ENCODE measurements around the gene TBC1D14. TPM values are rescaled to one million over a fixed set of nuclear protein-coding genes. Genes with fewer than 3 reads are reported as not detected.

The TBC1D14 gene
- total RNA-seq, 1 experiment from 2014 or later, result 16.7 TPM

GRCh38 chr4:7051144-7051495 lies 141.5 kb downstream of the TBC1D14 start:
- no peak overlapping the region for H3K4me3 ChIP-seq
- no peak for DNase-seq (ENCODE audit: low read depth in 1 of 2, low spot score in 2 of 2)
- H3K27ac ChIP-seq, result no peak overlapping the region
- H3K27me3 ChIP-seq (replicated peaks), result no peaks in the 10 kb centered on the region
- no peaks in the 10 kb centered on the region for H3K36me3 ChIP-seq
- H3K4me1 ChIP-seq (replicated peaks), result no peaks in the 10 kb centered on the region
- H3K9me3 ChIP-seq (replicated peaks), result no peaks in the 10 kb centered on the region

- no peaks in the 10 kb centered on the region for H3K4me1 ChIP-seq (replicated peaks)
- DNase-seq (ENCODE audit: low read depth in 1 of 2, low spot score in 2 of 2), result no peak
- H3K27me3 ChIP-seq (replicated peaks), result no peaks in the 10 kb centered on the region
- H3K4me3 ChIP-seq, result no peak overlapping the region
- no peaks in the 10 kb centered on the region for H3K36me3 ChIP-seq
- H3K27ac ChIP-seq, result no peak overlapping the region
- H3K9me3 ChIP-seq (replicated peaks), result no peaks in the 10 kb centered on the region
These were observed 142.3 kb downstream of the TBC1D14 start for GRCh38 chr4:7051905-7052304.

- H3K9me3 ChIP-seq (replicated peaks), result no peaks in the 10 kb centered on the region
These were observed 142.7 kb downstream of the TBC1D14 start for GRCh38 chr4:7052313-7052712.

GRCh38 chr4:7052923-7053715 lies 143.5 kb downstream of the TBC1D14 start:
- H3K4me3 ChIP-seq, result no peak overlapping the region
- DNase-seq (ENCODE audit: low read depth in 1 of 2, low spot score in 2 of 2), result no peak
- no peaks in the 10 kb centered on the region for H3K4me1 ChIP-seq (replicated peaks)
- no peaks in the 10 kb centered on the region for H3K36me3 ChIP-seq
- no peaks in the 10 kb centered on the region for H3K9me3 ChIP-seq (replicated peaks)
- no peak overlapping the region for H3K27ac ChIP-seq
- H3K27me3 ChIP-seq (replicated peaks), result no peaks in the 10 kb centered on the region

More at GRCh38 chr4:7052313-7052712, 142.7 kb downstream of the TBC1D14 start:
- no peaks in the 10 kb centered on the region for H3K36me3 ChIP-seq
- no peak for DNase-seq (ENCODE audit: low read depth in 1 of 2, low spot score in 2 of 2)
- H3K27ac ChIP-seq, result no peak overlapping the region
- no peak overlapping the region for H3K4me3 ChIP-seq
- no peaks in the 10 kb centered on the region for H3K4me1 ChIP-seq (replicated peaks)
- no peaks in the 10 kb centered on the region for H3K27me3 ChIP-seq (replicated peaks)

- no peak overlapping the region for H3K4me3 ChIP-seq
- DNase-seq (ENCODE audit: low read depth in 1 of 2, low spot score in 2 of 2), result no peak
- H3K4me1 ChIP-seq (replicated peaks), result no peaks in the 10 kb centered on the region
- no peaks in the 10 kb centered on the region for H3K36me3 ChIP-seq
- no peaks in the 10 kb centered on the region for H3K27me3 ChIP-seq (replicated peaks)
- no peaks in the 10 kb centered on the region for H3K9me3 ChIP-seq (replicated peaks)
- no peak overlapping the region for H3K27ac ChIP-seq
These were observed 144.7 kb downstream of the TBC1D14 start for GRCh38 chr4:7054106-7054880.

- Histone ChIP-seq H3K36me3 (no peaks in the 10 kb centered on the region), H3K9me3 (replicated peaks) (no peaks in the 10 kb centered on the region), H3K4me3 (no peak overlapping the region), H3K27ac (no peak overlapping the region), H3K4me1 (replicated peaks) (no peaks in the 10 kb centered on the region), H3K27me3 (replicated peaks) (no peaks in the 10 kb centered on the region)
- no peak for DNase-seq (ENCODE audit: low read depth in 1 of 2, low spot score in 2 of 2)
These were observed 145.7 kb downstream of the TBC1D14 start for GRCh38 chr4:7055111-7055989.

- Histone ChIP-seq H3K27ac (no peak overlapping the region), H3K36me3 (no peaks in the 10 kb centered on the region), H3K9me3 (replicated peaks) (no peaks in the 10 kb centered on the region), H3K27me3 (replicated peaks) (no peaks in the 10 kb centered on the region), H3K4me1 (replicated peaks) (no peaks in the 10 kb centered on the region), H3K4me3 (no peak overlapping the region)
- DNase-seq (ENCODE audit: low read depth in 1 of 2, low spot score in 2 of 2), result no peak
These were observed 146.3 kb downstream of the TBC1D14 start for GRCh38 chr4:7055990-7056325.

- DNase-seq (ENCODE audit: low read depth in 1 of 2, low spot score in 2 of 2), result no peak
- Histone ChIP-seq H3K27ac (no peak overlapping the region), H3K9me3 (replicated peaks) (no peaks in the 10 kb centered on the region), H3K4me3 (no peak overlapping the region), H3K27me3 (replicated peaks) (no peaks in the 10 kb centered on the region), H3K36me3 (peaks cover 9% of the 10 kb centered on the region), H3K4me1 (replicated peaks) (no peaks in the 10 kb centered on the region)
These were observed 149.2 kb downstream of the TBC1D14 start for GRCh38 chr4:7058792-7059191.

- H3K9me3 ChIP-seq (replicated peaks), result no peaks in the 10 kb centered on the region
- DNase-seq (ENCODE audit: low read depth in 1 of 2, low spot score in 2 of 2), result no peak
- no peak overlapping the region for H3K4me3 ChIP-seq
- H3K36me3 ChIP-seq, result peaks cover 11% of the 10 kb centered on the region
- no peaks in the 10 kb centered on the region for H3K4me1 ChIP-seq (replicated peaks)
- no peak overlapping the region for H3K27ac ChIP-seq
- H3K27me3 ChIP-seq (replicated peaks), result no peaks in the 10 kb centered on the region
These were observed 150.0 kb downstream of the TBC1D14 start for GRCh38 chr4:7059662-7060061.

GRCh38 chr4:7060346-7061150 lies 150.9 kb downstream of the TBC1D14 start:
- Histone ChIP-seq H3K36me3 (peaks cover 14% of the 10 kb centered on the region), H3K4me1 (replicated peaks) (no peaks in the 10 kb centered on the region)
- DNase-seq (ENCODE audit: low read depth in 1 of 2, low spot score in 2 of 2), result no peak

GRCh38 chr4:7061815-7062214 lies 152.2 kb downstream of the TBC1D14 start:
- no peak overlapping the region for H3K4me3 ChIP-seq
- H3K27ac ChIP-seq, result no peak overlapping the region
- DNase-seq (ENCODE audit: low read depth in 1 of 2, low spot score in 2 of 2), result no peak
- H3K9me3 ChIP-seq (replicated peaks), result no peaks in the 10 kb centered on the region
- H3K27me3 ChIP-seq (replicated peaks), result no peaks in the 10 kb centered on the region
- H3K36me3 ChIP-seq, result peaks cover 14% of the 10 kb centered on the region
- H3K4me1 ChIP-seq (replicated peaks), result 0 out of 2 replicates have a peak, but pooled peaks cover 3% of the 10 kb centered on the region

More at GRCh38 chr4:7060346-7061150, 150.9 kb downstream of the TBC1D14 start:
- H3K27me3 ChIP-seq (replicated peaks), result no peaks in the 10 kb centered on the region
- H3K27ac ChIP-seq, result no peak overlapping the region
- no peak overlapping the region for H3K4me3 ChIP-seq
- H3K9me3 ChIP-seq (replicated peaks), result no peaks in the 10 kb centered on the region

GRCh38 chr4:7062816-7063215 lies 153.2 kb downstream of the TBC1D14 start:
- peaks cover 20% of the 10 kb centered on the region for H3K36me3 ChIP-seq

GRCh38 chr4:7063362-7063761 lies 153.7 kb downstream of the TBC1D14 start:
- Histone ChIP-seq H3K4me1 (replicated peaks) (0 out of 2 replicates have a peak, but pooled peaks cover 5% of the 10 kb centered on the region), H3K36me3 (peaks cover 21% of the 10 kb centered on the region), H3K27ac (no peak overlapping the region), H3K4me3 (no peak overlapping the region), H3K27me3 (replicated peaks) (no peaks in the 10 kb centered on the region), H3K9me3 (replicated peaks) (no peaks in the 10 kb centered on the region)
- no peak for DNase-seq (ENCODE audit: low read depth in 1 of 2, low spot score in 2 of 2)

More at GRCh38 chr4:7062816-7063215, 153.2 kb downstream of the TBC1D14 start:
- H3K4me1 ChIP-seq (replicated peaks), result 0 out of 2 replicates have a peak, but pooled peaks cover 5% of the 10 kb centered on the region
- H3K27ac ChIP-seq, result no peak overlapping the region
- H3K27me3 ChIP-seq (replicated peaks), result no peaks in the 10 kb centered on the region
- no peaks in the 10 kb centered on the region for H3K9me3 ChIP-seq (replicated peaks)
- no peak for DNase-seq (ENCODE audit: low read depth in 1 of 2, low spot score in 2 of 2)
- H3K4me3 ChIP-seq, result no peak overlapping the region
